ENCODE data around the gene LSAMP. TPM values are rescaled to one million over a fixed set of nuclear protein-coding genes. Genes with fewer than 3 reads are reported as not detected.

Gene LSAMP
- total RNA-seq, 1 experiment from 2014 or later = 0.90 TPM

GRCh38 chr3:116429479-116430269 is 15.6 kb downstream of the LSAMP start:
- H3K4me1 Mint-ChIP-seq = 0 out of 4 replicates have a peak, but pooled peaks cover 0 to 2% of the 10 kb centered on the region in 2 experiments
- Histone ChIP-seq H3K9ac (ENCODE audit: extremely low read depth, insufficient read length, low read length) (no peak overlapping the region), H2AFZ (ENCODE audit: low read length) (no peak overlapping the region), H3K23ac (ENCODE audit: insufficient read length, low read depth, low read length) (no peak overlapping the region), H3K23me2 (ENCODE audit: insufficient read length, low read depth, low read length, poor library complexity, severe bottlenecking) (no peaks in the 10 kb centered on the region), H3K18ac (ENCODE audit: insufficient read length, low read depth, low read length) (no peak overlapping the region), H3K79me2 (ENCODE audit: insufficient read depth, low read length) (no peaks in the 10 kb centered on the region), H3K27me3 (ENCODE audit: insufficient read depth, low read length) (no peaks in the 10 kb centered on the region), H3K79me1 (ENCODE audit: insufficient read depth, low read depth, low read length, poor library complexity, severe bottlenecking) (no peaks in the 10 kb centered on the region), H3K4ac (ENCODE audit: low read depth, low read length) (no peak overlapping the region), H4K5ac (ENCODE audit: insufficient read length, low read depth, low read length) (no peak overlapping the region), H3T11ph (ENCODE audit: low read length) (no peak overlapping the region), H2BK120ac (ENCODE audit: low read depth, low read length, poor library complexity, severe bottlenecking) (no peak overlapping the region), H2BK12ac (ENCODE audit: insufficient read length, low read depth, low read length) (no peak overlapping the region), H3K9me3 (ENCODE audit: control insufficient read depth, low read depth, low read length) (no peaks in the 10 kb centered on the region), H4K8ac (replicated peaks; ENCODE audit: insufficient read length, low read depth, low read length) (no peak overlapping the region), H3K56ac (ENCODE audit: insufficient read length, low read depth, low read length) (no peak overlapping the region), H2BK20ac (ENCODE audit: low read depth, low read length, poor library complexity, severe bottlenecking) (no peak overlapping the region), H3K4me1 (ENCODE audit: insufficient read depth, low read length) (no peaks in the 10 kb centered on the region), H2BK5ac (ENCODE audit: insufficient read length, low read length) (no peak overlapping the region), H4K20me1 (ENCODE audit: control insufficient read depth, insufficient read depth, insufficient read length) (no peaks in the 10 kb centered on the region), H2AK5ac (ENCODE audit: insufficient read length, low read length) (no peak overlapping the region), H3K4me2 (ENCODE audit: insufficient read depth, insufficient read length, low read length) (no peak overlapping the region), H3K27ac (ENCODE audit: insufficient read length, low read depth, low read length) (no peak overlapping the region), H4K91ac (ENCODE audit: insufficient read length, low read depth, low read length) (no peak overlapping the region), H2BK15ac (ENCODE audit: low read depth, low read length) (no peak overlapping the region), H3K14ac (ENCODE audit: insufficient read depth, low read length) (no peak overlapping the region)
- H3K4me3 Mint-ChIP-seq = no peak overlapping the region
- H3K9me3 Mint-ChIP-seq = no peaks in the 10 kb centered on the region
- no peaks in the 10 kb centered on the region for H3K36me3 Mint-ChIP-seq (ENCODE audit: insufficient read depth in 1 of 3, low read depth in 3 of 3)
- no peak for DNase-seq
- no peak for TF ChIP-seq CTCF (conservative IDR thresholded peaks at IDR 0.05)
- no peaks in the 10 kb centered on the region; the same call in 1 of the 2 replicates for H3K27me3 Mint-ChIP-seq (ENCODE audit: low read depth)
- no peak overlapping the region for H3K27ac Mint-ChIP-seq
- no CpG with 5 or more reads among the region's 6 CpGs for WGBS (ENCODE audit: extremely low coverage, insufficient read length, low lambda C conversion rate)
